ENCODE results near the gene LDLRAD3. TPM values are rescaled to one million over a fixed set of nuclear protein-coding genes. Genes with fewer than 3 reads are reported as not detected.

LDLRAD3 gene
- polyA plus RNA-seq, 1 of the 3 experiments (the other 2 are of a cell fraction): 10.6 TPM

DNA sequence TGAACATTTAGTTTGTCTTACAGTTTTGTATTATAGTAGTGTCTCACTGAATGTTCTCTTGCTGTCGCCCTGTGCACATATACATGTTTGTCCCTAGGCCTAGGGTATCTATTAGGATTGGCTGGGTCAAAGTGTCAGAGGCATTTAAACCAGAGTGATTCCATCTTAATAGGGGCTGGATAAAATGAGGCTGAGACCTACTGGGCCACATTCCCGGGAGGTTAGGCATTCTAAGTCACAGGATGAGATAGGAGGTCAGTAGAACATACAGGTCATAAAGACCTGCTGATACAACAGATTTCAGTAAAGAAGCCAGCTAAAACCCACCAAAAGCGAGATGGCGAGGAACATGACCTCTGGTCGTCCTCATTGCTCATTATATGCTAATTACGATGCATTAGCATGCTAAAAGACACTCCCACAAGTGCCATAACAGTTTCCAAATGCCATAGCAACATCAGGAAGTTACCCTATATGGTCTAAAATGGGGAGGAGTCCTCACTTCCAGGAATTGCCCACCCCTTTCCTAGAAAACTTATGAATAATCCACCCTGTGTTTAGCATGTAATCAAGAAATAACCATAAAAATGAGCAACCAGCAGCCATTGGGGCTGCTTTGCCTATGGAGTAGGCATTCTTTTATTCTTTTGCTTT is 82.6 kb downstream of the LDLRAD3 start:
- H3K79me2 ChIP-seq (ENCODE audit: insufficient read depth): no peaks in the 10 kb centered on the region; the same call in 1 of the 2 replicates
- POLR2A ChIA-PET: no interaction called here
- WGBS (ENCODE audit: low lambda C conversion rate): 98% methylated on average over 6 of the region's 6 CpGs

DNA sequence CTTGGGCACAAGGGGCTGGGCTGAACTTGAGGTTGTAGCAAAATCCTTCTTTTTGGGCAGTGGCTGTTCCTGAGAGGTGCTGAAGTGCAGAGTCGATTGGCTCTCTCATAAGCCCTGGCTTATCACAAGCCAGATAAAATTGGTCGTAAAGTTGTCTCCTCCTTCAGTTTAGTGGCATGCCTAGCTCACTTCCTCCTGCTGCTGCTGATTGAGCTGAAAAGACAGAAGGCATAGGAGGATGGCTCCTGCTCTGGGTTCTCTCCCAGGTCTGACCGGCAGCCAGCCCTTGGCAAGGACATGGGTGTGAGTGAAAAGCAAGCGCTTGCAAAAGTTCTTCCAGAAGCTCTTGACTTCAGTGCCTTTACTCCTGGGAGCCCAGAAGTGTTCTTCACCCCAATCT is 83.9 kb downstream of the LDLRAD3 start:
- Histone ChIP-seq H2AFZ (ENCODE audit: low read depth) (no peak overlapping the region), H3K4me2 (no peak overlapping the region), H3K36me3 (replicated peaks in 1 of 2; ENCODE audit: control insufficient read depth in 1 of 2, insufficient read depth in 2 of 2, low read length in 1 of 2) (no peaks in the 10 kb centered on the region), H3K9me2 (no peaks in the 10 kb centered on the region), H3K9me3 (no peaks in the 10 kb centered on the region), H3F3A (replicated peaks; ENCODE audit: insufficient read depth) (no peaks in the 10 kb centered on the region), H3K4me3 (ENCODE audit: low read depth in 2 of 2, low read length in 1 of 2) (no peak overlapping the region), H3K79me2 (ENCODE audit: insufficient read depth) (no peaks in the 10 kb centered on the region; the same call in 1 of the 2 replicates), H4K20me1 (ENCODE audit: insufficient read depth) (no peaks in the 10 kb centered on the region), H3K4me1 (ENCODE audit: control insufficient read depth in 1 of 2, insufficient read depth in 2 of 2, low read depth in 1 of 2, low read length in 1 of 2) (peaks cover 12 to 13% of the 10 kb centered on the region in 2 experiments; a peak in 3 of 4 replicates), H3K9ac (no peak overlapping the region), H3K27me3 (ENCODE audit: insufficient read depth) (no peaks in the 10 kb centered on the region), H3K27ac (ENCODE audit: low read depth in 2 of 2, low read length in 1 of 2) (no peak overlapping the region)
- DNase-seq: no peak
- POLR2A ChIA-PET: no interaction called here
- WGBS (ENCODE audit: low lambda C conversion rate): 94% methylated on average over 4 of the region's 4 CpGs
- no peak for TF ChIP-seq RCOR1 (IDR thresholded peaks at IDR 0.05; ENCODE audit: low read length)
- no peak for TF ChIP-seq FOSL2 (IDR thresholded peaks at IDR 0.05; ENCODE audit: borderline replicate concordance, low read depth)
- TF ChIP-seq TAF1 (IDR thresholded peaks at IDR 0.05; ENCODE audit: borderline replicate concordance, low read depth, low read length): no peak
- no peak for TF ChIP-seq SMC3 (IDR thresholded peaks at IDR 0.05; ENCODE audit: low read depth, low read length)
- TF ChIP-seq MEF2A (IDR thresholded peaks at IDR 0.05; ENCODE audit: borderline replicate concordance, low read depth): no peak
- TF ChIP-seq MAX (IDR thresholded peaks at IDR 0.05; ENCODE audit: low read depth): no peak
- no peak for TF ChIP-seq YY1 (IDR thresholded peaks at IDR 0.05; ENCODE audit: low read depth)
- no peak for TF ChIP-seq POLR2AphosphoS5 (IDR thresholded peaks at IDR 0.05; ENCODE audit: low read depth, low read length)
- no peak for TF ChIP-seq NFIC (IDR thresholded peaks at IDR 0.05; ENCODE audit: borderline replicate concordance)
- no peak for TF ChIP-seq GATA2 (CRISPR knock-in tag; IDR thresholded peaks at IDR 0.05)
- no peak for TF ChIP-seq USF1 (IDR thresholded peaks at IDR 0.05; ENCODE audit: borderline replicate concordance, low read depth)
- TF ChIP-seq GABPA (IDR thresholded peaks at IDR 0.05; ENCODE audit: low read depth): no peak
- CTCF ChIA-PET: interaction anchor here (0.9 to 1.9 kb wide), 2 partner anchors 14 to 206 kb away, joined by 3 to 6 read pairs; no protein-coding TSS in a partner anchor

More for the DNA sequence above, 82.6 kb downstream of the LDLRAD3 start:
- Histone ChIP-seq H3K9ac (no peak overlapping the region), H3K4me1 (ENCODE audit: control insufficient read depth in 1 of 2, insufficient read depth in 2 of 2, low read depth in 1 of 2, low read length in 1 of 2) (peaks cover 12 to 13% of the 10 kb centered on the region in 2 experiments; a peak in 3 of 4 replicates), H3K36me3 (replicated peaks in 1 of 2; ENCODE audit: control insufficient read depth in 1 of 2, insufficient read depth in 2 of 2, low read length in 1 of 2) (no peaks in the 10 kb centered on the region), H4K20me1 (ENCODE audit: insufficient read depth) (no peaks in the 10 kb centered on the region), H3K27ac (ENCODE audit: low read depth in 2 of 2, low read length in 1 of 2) (no peak overlapping the region), H3K4me3 (ENCODE audit: low read depth in 2 of 2, low read length in 1 of 2) (no peak overlapping the region), H3K9me3 (no peaks in the 10 kb centered on the region), H3F3A (replicated peaks; ENCODE audit: insufficient read depth) (no peaks in the 10 kb centered on the region), H3K9me2 (no peaks in the 10 kb centered on the region), H3K4me2 (no peak overlapping the region), H3K27me3 (ENCODE audit: insufficient read depth) (no peaks in the 10 kb centered on the region), H2AFZ (ENCODE audit: low read depth) (no peak overlapping the region)
- CTCF ChIA-PET: interaction anchor here (1.9 kb wide), 1 partner anchor 204 kb away, joined by 6 read pairs; no protein-coding TSS in a partner anchor
- no peak for TF ChIP-seq MAX (IDR thresholded peaks at IDR 0.05; ENCODE audit: low read depth)
- DNase-seq: no peak

All from SK-N-SH (cell line).